ENCODE results near the gene FBXO5. TPM values are rescaled to one million over a fixed set of nuclear protein-coding genes. Genes with fewer than 3 reads are reported as not detected.

FBXO5 gene
- total RNA-seq, 2 donors from 2014 or later: 6.2 to 10.7 TPM

DNA sequence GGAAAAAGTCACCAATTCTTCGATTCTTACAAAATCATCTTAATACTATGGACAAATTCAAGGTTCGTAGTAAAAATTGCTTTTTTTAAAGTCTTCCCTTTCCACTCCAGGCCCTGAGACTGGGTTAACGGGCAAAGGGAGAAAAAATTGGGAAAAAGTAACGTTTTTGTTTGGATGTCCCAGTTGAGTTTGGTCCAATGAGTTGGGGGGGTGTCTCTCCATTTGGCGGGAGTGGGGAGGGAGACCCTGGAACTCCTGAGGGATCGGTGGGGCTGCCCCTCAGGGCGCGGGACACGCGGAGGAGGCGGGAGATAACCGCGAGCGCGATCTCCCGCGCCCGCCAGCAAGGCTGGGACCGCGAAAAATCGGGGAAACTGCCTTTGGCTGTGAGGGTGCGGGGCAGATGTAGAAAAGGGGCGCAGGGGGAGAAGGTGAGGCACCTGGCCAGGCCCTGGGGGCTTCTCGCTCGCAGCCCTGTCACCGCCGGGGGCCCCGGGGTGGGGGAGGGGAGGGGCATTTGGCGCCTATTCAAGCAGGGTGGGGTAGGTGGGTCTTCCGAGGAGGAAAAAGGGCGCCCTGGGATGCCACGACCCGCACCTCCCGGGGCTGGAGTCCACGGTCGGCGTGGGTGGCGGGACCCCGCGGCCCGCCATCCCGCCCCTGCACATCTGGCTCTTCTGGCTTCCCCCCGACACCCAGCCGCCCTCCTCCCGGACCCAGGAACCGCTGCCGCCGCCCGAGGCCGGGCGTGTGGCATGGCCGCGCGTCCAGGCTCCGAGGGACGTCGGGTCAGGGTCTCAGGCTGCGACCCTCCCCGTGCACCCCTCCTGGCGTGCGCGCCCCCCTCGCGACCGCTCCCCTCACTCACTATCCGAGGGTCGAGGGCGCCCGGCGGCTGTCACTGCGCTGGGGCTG lies 595 bp downstream of the FBXO5 start:
- ATAC-seq (ENCODE audit: insufficient number of reproducible peaks, low FRiP score, low read depth): no peak
- Histone ChIP-seq H3K36me3 (no peaks in the 10 kb centered on the region), H3K4me3 (peak overlapping the region; percentile 99), H3K27ac (no peak overlapping the region), H3K9me3 (no peaks in the 10 kb centered on the region), H3K27me3 (replicated peaks; ENCODE audit: insufficient read depth) (no peaks in the 10 kb centered on the region), H3K4me1 (ENCODE audit: control insufficient read depth in 1 of 2, low read depth in 2 of 2) (peaks cover 15 to 38% of the 10 kb centered on the region in 2 donors)
- DNase-seq (ENCODE audit: low spot score): no peak
- TF ChIP-seq, protein P1, sequence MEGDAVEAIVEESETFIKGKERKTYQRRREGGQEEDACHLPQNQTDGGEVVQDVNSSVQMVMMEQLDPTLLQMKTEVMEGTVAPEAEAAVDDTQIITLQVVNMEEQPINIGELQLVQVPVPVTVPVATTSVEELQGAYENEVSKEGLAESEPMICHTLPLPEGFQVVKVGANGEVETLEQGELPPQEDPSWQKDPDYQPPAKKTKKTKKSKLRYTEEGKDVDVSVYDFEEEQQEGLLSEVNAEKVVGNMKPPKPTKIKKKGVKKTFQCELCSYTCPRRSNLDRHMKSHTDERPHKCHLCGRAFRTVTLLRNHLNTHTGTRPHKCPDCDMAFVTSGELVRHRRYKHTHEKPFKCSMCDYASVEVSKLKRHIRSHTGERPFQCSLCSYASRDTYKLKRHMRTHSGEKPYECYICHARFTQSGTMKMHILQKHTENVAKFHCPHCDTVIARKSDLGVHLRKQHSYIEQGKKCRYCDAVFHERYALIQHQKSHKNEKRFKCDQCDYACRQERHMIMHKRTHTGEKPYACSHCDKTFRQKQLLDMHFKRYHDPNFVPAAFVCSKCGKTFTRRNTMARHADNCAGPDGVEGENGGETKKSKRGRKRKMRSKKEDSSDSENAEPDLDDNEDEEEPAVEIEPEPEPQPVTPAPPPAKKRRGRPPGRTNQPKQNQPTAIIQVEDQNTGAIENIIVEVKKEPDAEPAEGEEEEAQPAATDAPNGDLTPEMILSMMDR (IDR thresholded peaks at IDR 0.05): no peak

GRCh38 chr6:152981219-152981618 lies 1.6 kb downstream of the FBXO5 start:
- no peak overlapping the region for H3K27ac ChIP-seq
- DNase-seq (ENCODE audit: low spot score) (no peak), ATAC-seq (ENCODE audit: insufficient number of reproducible peaks, low FRiP score, low read depth) (no peak)
- no peaks in the 10 kb centered on the region for H3K9me3 ChIP-seq
- no peak overlapping the region for H3K4me3 ChIP-seq
- TF ChIP-seq, protein P1 (IDR thresholded peaks at IDR 0.05): no peak
- no peaks in the 10 kb centered on the region for H3K36me3 ChIP-seq
- H3K27me3 ChIP-seq (replicated peaks; ENCODE audit: insufficient read depth): no peaks in the 10 kb centered on the region
- H3K4me1 ChIP-seq (ENCODE audit: control insufficient read depth in 1 of 2, low read depth in 2 of 2): peaks cover 15 to 38% of the 10 kb centered on the region in 2 donors

DNA sequence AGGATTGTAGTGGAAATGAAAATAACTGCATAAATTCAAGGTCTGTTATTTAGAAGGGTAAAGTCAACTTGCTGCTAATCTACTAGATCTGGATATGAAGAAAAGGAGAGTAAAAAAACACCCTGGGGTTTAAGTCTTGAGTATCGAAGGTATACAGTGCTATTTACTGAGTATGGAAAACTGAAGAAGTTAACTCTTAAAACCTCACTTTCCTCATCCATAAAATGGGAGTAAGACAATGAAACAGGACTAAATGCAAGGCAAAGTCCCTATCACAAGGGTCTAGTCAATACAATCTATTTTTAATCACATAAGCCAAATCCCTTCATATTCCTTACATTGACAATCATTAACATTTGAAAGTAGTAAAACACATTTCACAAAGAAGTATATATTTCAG lies 2.2 kb downstream of the FBXO5 start:
- Histone ChIP-seq H3K27me3 (replicated peaks; ENCODE audit: insufficient read depth) (no peaks in the 10 kb centered on the region), H3K9me3 (no peaks in the 10 kb centered on the region), H3K36me3 (no peaks in the 10 kb centered on the region), H3K4me3 (no peak overlapping the region), H3K4me1 (ENCODE audit: control insufficient read depth in 1 of 2, low read depth in 2 of 2) (peaks cover 15 to 37% of the 10 kb centered on the region in 2 donors), H3K27ac (no peak overlapping the region)
- ATAC-seq (ENCODE audit: insufficient number of reproducible peaks, low FRiP score, low read depth) (no peak), DNase-seq (ENCODE audit: low spot score) (no peak)
- TF ChIP-seq, protein P1 (IDR thresholded peaks at IDR 0.05): no peak

DNA sequence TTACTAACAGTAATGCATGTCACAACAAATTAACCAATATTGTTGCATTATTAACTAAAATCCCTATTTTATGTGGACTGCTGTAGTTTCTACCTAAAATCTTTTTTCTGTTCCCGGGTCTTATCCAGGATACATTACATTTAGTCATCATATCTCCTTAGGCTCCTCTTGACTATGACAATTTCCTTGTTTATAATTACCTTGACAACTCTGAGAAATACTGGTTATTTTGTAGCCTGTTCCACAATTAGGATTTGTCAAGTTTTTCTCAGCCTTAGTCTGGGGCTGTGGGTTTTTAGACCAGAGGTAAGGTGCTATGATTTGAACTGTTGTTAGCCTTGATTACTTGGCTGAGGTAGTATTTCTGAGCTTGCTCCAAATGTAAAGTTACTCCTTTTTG lies 3.7 kb downstream of the FBXO5 start:
- Histone ChIP-seq H3K9me3 (no peaks in the 10 kb centered on the region), H3K27me3 (replicated peaks; ENCODE audit: insufficient read depth) (no peaks in the 10 kb centered on the region), H3K4me3 (no peak overlapping the region), H3K27ac (no peak overlapping the region), H3K4me1 (ENCODE audit: control insufficient read depth in 1 of 2, low read depth in 2 of 2) (peaks cover 8 to 21% of the 10 kb centered on the region in 2 donors), H3K36me3 (peaks cover 4% of the 10 kb centered on the region)
- TF ChIP-seq, protein P1 (IDR thresholded peaks at IDR 0.05): no peak
- ATAC-seq (ENCODE audit: insufficient number of reproducible peaks, low FRiP score, low read depth) (no peak), DNase-seq (ENCODE audit: low spot score) (no peak)

DNA sequence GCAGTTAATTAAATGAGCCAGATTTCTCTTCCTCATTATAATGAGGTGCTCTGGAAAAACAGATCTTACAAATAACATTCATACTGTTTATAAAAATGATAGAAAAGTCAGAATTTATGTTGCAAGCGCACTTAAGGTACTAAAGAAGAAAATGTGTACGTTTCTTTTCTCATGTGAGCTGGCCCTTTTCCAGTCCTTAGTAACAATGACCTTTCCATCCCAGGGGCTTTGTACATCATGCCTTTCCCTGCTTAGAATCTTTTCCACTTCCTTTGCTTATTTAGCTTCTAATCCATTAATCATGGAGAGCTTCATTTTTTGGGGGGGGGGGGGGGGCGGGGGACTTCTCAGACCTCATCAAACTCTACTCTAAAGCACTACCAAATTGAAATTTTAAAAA lies 4.8 kb downstream of the FBXO5 start:
- TF ChIP-seq, protein P1 (IDR thresholded peaks at IDR 0.05): no peak
- DNase-seq (ENCODE audit: low spot score) (no peak), ATAC-seq (ENCODE audit: insufficient number of reproducible peaks, low FRiP score, low read depth) (no peak)
- Histone ChIP-seq H3K4me1 (ENCODE audit: control insufficient read depth in 1 of 2, low read depth in 2 of 2) (peaks cover 8 to 18% of the 10 kb centered on the region in 2 donors), H3K36me3 (peaks cover 8% of the 10 kb centered on the region), H3K9me3 (no peaks in the 10 kb centered on the region), H3K27ac (no peak overlapping the region), H3K27me3 (replicated peaks; ENCODE audit: insufficient read depth) (no peaks in the 10 kb centered on the region), H3K4me3 (no peak overlapping the region)

All from thoracic aorta (tissue), 2 donors.